Body of pancreas (tissue), 4 donors: Measurements from ENCODE around the gene SHISA7.

Source experiments
- CTCF ChIP-seq, 7 experiments: fragments of 450-650 bp in 4 of 7; fragments of 200-600 bp in 3 of 7; sonication (generic) in 3 of 7; IDR thresholded peaks; one replicate each; pipeline ENCODE4 v1.5.1; 2016 to 2019; ENCODE audit warnings: antibody characterized with exemption in 7 of 7
- POLR2A ChIP-seq, 3 donors: fragments of 450-650 bp; IDR thresholded peaks; one replicate each; pipeline ENCODE4 v1.6.1; 2016; ENCODE audit warnings: antibody characterized with exemption in 3 of 3, mild to moderate bottlenecking in 2 of 3

DNA sequence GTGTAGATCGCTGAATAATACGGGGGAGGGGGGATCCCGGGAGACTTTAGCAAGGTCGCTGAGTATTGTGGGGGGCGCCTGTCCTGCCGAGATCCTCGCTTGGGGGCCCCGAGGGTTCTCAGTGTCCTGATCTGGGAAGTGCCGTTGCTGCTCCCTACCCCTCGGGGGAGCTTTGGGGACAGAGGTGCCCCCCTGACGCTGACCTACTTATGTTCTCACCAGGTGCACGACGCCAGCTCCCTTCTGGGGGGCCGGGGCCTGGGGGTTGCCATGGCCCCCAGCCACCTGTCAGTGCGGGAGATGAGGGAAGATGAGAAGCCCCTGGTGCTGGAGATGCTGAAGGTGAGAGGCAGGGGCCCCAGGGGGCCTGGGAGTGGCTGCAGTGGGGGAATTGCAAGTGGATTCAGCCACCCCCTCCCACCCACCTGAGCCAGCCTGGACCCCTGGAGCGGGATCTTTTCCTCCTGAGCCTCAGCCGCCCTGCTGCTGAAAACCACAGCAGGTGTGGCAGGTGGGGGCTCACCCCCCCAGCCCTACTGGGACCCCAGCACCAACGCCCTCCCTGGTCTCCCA, 42.4 kb upstream of the SHISA7 start:
- TF ChIP-seq CTCF (IDR thresholded peaks at IDR 0.05) (no peak), POLR2A (IDR thresholded peaks at IDR 0.05) (no peak)
